Kidney (tissue), 14 donors: ENCODE data around the gene SLC45A1. TPM values are rescaled to one million over a fixed set of nuclear protein-coding genes. Genes with fewer than 3 reads are reported as not detected.
A peak's percentile ranks its signal among the peaks of the same experiment; 100 is the strongest.

Experiments used
- DNase-seq, 5 donors: peaks; one replicate each; pipeline ENCODE4 v3.0.0-alpha.2; 2013 to 2020
- FAIRE-seq: peaks from 2 replicates; lab custom pipeline; 2012; peaks lifted over from hg19 to GRCh38; lab: Jason Lieb, UNC
- H3K27ac ChIP-seq, 2 donors: one replicate each; pipeline ENCODE4 v1.7.0; 2013; ENCODE audit warnings: low read depth in 2 of 2, low read length in 2 of 2, inconsistent platforms in 1 of 2
- H3K27me3 ChIP-seq: one replicate; pipeline ENCODE4 v1.7.1; 2013; ENCODE audit warnings: low read length, inconsistent platforms; ENCODE audit not compliant: control insufficient read depth, insufficient read depth
- H3K36me3 ChIP-seq, 3 donors: one replicate each; pipeline versions ENCODE4 v1.7.0 to v1.7.1; 2013; ENCODE audit warnings: low read length in 3 of 3, control low read depth in 1 of 3, inconsistent platforms in 1 of 3; ENCODE audit not compliant: insufficient read depth in 3 of 3, control insufficient read depth in 2 of 3
- H3K4me1 ChIP-seq, 3 donors: one replicate each; pipeline versions ENCODE4 v1.7.0 to v1.7.1; 2013; ENCODE audit warnings: low read length in 3 of 3, inconsistent platforms in 1 of 3, low read depth in 1 of 3; ENCODE audit not compliant: control insufficient read depth in 2 of 3, insufficient read depth in 2 of 3
- H3K4me3 ChIP-seq, 3 donors: one replicate each; pipeline versions ENCODE4 v1.7.0 to v1.8.1; 2013; ENCODE audit warnings: low read length in 3 of 3, control low read depth in 1 of 3, inconsistent platforms in 1 of 3
- H3K9ac ChIP-seq, 3 donors: one replicate each; pipeline versions ENCODE4 v1.7.0 to v1.7.1; 2013; ENCODE audit warnings: low read length in 3 of 3, control low read depth in 1 of 3, inconsistent platforms in 1 of 3
- H3K9me3 ChIP-seq, 3 donors: one replicate each; pipeline versions ENCODE4 v1.7.0 to v1.7.1; 2013; ENCODE audit warnings: low read length in 3 of 3, control low read depth in 1 of 3, inconsistent platforms in 1 of 3; ENCODE audit not compliant: control insufficient read depth in 2 of 3, insufficient read depth in 1 of 3
- intact Hi-C: fragments of 100-400 bp; cut with DNase I; formaldehyde crosslinking; loops from one replicate; pipeline ENCODE4 v1.11.1; 2022
- polyA plus RNA-seq: library from polyadenylated mRNA; stranded (reverse); fragments of 350-450 nt; fragmentation: Illumina TruSeq; extraction: RNeasy Lipid Tissue Mini Kit (QIAGEN cat#74804); gene quantifications from one replicate; pipeline ENCODE4 v1.2.3, GENCODE V29; 2014; ENCODE audit warnings: low read depth, low replicate concordance; ENCODE audit not compliant: insufficient read depth
- total RNA-seq: library from RNA; stranded (reverse); fragmentation: NEBNext Ultra II Directional; extraction: Animal tissue kit (Norgen Biotek cat#: 25700); gene quantifications from one replicate; pipeline ENCODE4 v1.2.1, GENCODE V29; 2021
- TF ChIP-seq, protein P1 (sequence below): IDR thresholded peaks from 3 replicates; pipeline ENCODE4 v1.5.1; 2012; ENCODE audit warnings: mild to moderate bottlenecking, moderate library complexity, borderline replicate concordance; ENCODE audit not compliant: insufficient read depth; ENCODE audit errors: extremely low read depth
- donor health status: control.
- donor health status: control.
- donor health status: control.
- donor health status: control.
- donor health status: control.
- donor health status: DM: yes; HTN: yes; CAD: no.
- donor health status: Normal renal cell carcinoma (clear cell type).

The SLC45A1 gene
- total and polyA plus RNA-seq, 2 donors from 2014 or later = 1.8 to 9.2 TPM

DNA sequence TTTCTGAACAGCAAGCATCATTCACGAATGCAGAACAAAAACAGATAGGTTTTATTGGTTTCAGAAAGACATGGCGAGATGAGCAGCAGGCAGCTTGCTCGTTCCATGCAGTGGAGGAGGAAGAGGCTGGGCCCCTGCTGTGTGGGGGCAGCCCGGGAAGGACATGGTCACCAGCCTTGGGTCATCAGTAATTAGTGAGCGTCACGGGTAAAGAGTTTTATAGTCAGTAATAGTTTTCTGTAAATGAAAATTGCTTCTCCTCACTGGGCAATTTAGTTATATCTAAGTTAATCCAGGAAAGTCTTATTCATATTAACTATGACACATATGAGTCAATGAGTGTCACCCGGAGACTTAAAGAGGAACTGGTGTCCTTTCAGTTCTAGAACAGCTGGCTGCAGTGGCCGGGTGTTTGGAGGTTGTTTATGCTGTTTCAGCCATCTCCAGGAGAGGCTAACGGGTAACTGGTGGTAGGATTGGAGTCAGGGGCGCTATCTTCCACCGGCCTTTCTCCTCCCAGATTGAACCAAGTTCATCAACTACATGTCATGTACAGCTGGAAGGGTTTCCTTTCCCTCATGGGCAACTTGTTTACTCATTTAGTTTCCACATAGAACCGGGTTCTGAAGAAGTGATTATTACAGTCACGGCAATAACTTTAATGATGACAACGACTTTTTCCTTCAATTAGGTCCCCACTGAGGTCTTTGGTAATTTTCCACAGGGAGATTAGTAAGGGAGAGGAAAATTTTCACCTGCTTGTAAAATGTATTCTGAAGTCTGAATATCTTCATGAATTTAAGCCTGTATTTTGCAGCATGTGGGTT, 34.6 kb upstream of the SLC45A1 start:
- H3K9ac ChIP-seq = no peak overlapping the region
- H3K4me1 ChIP-seq = peaks cover 0 to 2% (median 0%) of the 10 kb centered on the region in 3 donors
- FAIRE-seq (no peak), DNase-seq (peak in 4 of 5 donors; percentile 34 to 64 (median 56))
- H3K27ac ChIP-seq = no peak overlapping the region
- H3K4me3 ChIP-seq = no peak overlapping the region
- H3K36me3 ChIP-seq = no peaks in the 10 kb centered on the region
- no peaks in the 10 kb centered on the region for H3K9me3 ChIP-seq
- H3K27me3 ChIP-seq = no peaks in the 10 kb centered on the region
- TF ChIP-seq, protein P1, sequence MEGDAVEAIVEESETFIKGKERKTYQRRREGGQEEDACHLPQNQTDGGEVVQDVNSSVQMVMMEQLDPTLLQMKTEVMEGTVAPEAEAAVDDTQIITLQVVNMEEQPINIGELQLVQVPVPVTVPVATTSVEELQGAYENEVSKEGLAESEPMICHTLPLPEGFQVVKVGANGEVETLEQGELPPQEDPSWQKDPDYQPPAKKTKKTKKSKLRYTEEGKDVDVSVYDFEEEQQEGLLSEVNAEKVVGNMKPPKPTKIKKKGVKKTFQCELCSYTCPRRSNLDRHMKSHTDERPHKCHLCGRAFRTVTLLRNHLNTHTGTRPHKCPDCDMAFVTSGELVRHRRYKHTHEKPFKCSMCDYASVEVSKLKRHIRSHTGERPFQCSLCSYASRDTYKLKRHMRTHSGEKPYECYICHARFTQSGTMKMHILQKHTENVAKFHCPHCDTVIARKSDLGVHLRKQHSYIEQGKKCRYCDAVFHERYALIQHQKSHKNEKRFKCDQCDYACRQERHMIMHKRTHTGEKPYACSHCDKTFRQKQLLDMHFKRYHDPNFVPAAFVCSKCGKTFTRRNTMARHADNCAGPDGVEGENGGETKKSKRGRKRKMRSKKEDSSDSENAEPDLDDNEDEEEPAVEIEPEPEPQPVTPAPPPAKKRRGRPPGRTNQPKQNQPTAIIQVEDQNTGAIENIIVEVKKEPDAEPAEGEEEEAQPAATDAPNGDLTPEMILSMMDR = no peak
- intact Hi-C loops = no loop called here

DNA sequence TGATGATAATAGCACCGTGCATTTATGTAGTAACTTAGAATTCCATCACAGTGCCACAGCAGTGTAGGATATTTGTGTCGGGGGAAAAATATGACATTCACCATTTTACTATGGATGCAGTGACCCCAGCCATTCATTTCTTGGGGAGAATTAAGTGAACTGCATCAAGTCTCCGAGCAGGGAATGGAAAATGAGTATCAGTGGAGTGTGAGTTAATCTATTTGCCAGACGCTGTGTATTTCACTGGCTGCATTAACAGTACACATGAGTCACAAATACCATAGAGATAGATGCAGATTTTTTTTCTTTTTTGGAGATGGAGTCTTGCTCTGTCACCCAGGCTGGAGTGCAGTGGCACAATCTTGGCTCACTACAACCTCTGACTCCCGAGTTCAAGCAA, 33.8 kb upstream of the SLC45A1 start:
- no peak overlapping the region for H3K4me3 ChIP-seq
- intact Hi-C loops = no loop called here
- no peak overlapping the region for H3K27ac ChIP-seq
- no peaks in the 10 kb centered on the region for H3K27me3 ChIP-seq
- TF ChIP-seq, protein P1 = no peak
- no peak overlapping the region for H3K9ac ChIP-seq
- DNase-seq (no peak), FAIRE-seq (no peak)
- H3K4me1 ChIP-seq = peaks cover 0 to 2% (median 0%) of the 10 kb centered on the region in 3 donors
- H3K36me3 ChIP-seq = no peaks in the 10 kb centered on the region
- no peaks in the 10 kb centered on the region for H3K9me3 ChIP-seq

DNA sequence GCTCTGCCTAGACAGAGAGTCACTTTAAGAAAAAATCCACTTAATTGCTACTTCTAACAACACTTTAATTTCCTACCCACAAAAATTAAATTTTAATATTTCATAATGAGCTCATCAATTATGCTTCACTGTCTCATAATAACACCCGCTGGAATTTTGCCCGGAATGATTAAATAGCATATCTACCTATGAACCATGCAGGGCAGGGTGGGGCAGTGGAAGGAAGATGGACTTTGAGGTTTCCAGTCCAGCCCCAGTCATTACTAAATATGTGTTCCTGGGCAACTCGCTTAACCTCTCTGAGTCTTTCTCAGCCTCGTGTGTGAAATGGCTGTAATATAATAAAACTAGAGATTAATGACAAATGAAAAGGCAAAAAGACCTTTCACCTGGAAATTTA, 32.8 kb upstream of the SLC45A1 start:
- no peaks in the 10 kb centered on the region for H3K36me3 ChIP-seq
- no peak for FAIRE-seq
- H3K9ac ChIP-seq = no peak overlapping the region

More for the DNA sequence above, 32.8 kb upstream of the SLC45A1 start:
- intact Hi-C loops = no loop called here
- no peak overlapping the region for H3K27ac ChIP-seq
- TF ChIP-seq, protein P1 = no peak
- H3K4me3 ChIP-seq = no peak overlapping the region
- H3K4me1 ChIP-seq = peaks cover 0 to 2% (median 0%) of the 10 kb centered on the region in 3 donors
- no peaks in the 10 kb centered on the region for H3K27me3 ChIP-seq
- no peak for DNase-seq
- no peaks in the 10 kb centered on the region for H3K9me3 ChIP-seq
